HL-60 (cell line): ENCODE results near the gene YTHDF2.

Experiments used
- DNase-seq, 2 experiments: peaks; one replicate each; pipeline ENCODE4 v3.0.0-alpha.2; 2010 to 2020; ENCODE audit warnings: low read depth in 1 of 2, low spot score in 1 of 2
- H3K27ac ChIP-seq: fragments of 250-450 bp; sonication (Bioruptor Pico); replicated peaks from 2 replicates; pipeline ENCODE4 v1.5.1; 2020; ENCODE audit warnings: mild to moderate bottlenecking, moderate library complexity
- H3K27me3 ChIP-seq: fragments of 250-450 bp; sonication (Bioruptor Pico); 2 replicates; pipeline ENCODE4 v1.5.1; 2021; ENCODE audit warnings: mild to moderate bottlenecking, moderate library complexity; ENCODE audit not compliant: insufficient read depth, poor library complexity, severe bottlenecking
- H3K4me3 ChIP-seq: replicated peaks from 2 replicates; pipeline ENCODE4 v1.5.1; 2011; ENCODE audit warnings: mild to moderate bottlenecking, control low read depth, low read length; ENCODE audit not compliant: insufficient read depth
- CTCF ChIP-seq: IDR thresholded peaks from one replicate; pipeline ENCODE4 v1.5.1; 2011; ENCODE audit warnings: low read length, control low read depth, inconsistent platforms; ENCODE audit not compliant: insufficient read depth
- GABPA ChIP-seq: IDR thresholded peaks from 2 replicates; pipeline ENCODE4 v1.6.1; 2012; ENCODE audit warnings: low read depth
- POLR2AphosphoS5 ChIP-seq: IDR thresholded peaks from 2 replicates; pipeline ENCODE4 v1.6.1; 2012; ENCODE audit warnings: low read depth
- REST ChIP-seq: IDR thresholded peaks from 2 replicates; pipeline ENCODE4 v1.6.1; 2012; ENCODE audit warnings: low read depth; ENCODE audit not compliant: insufficient replicate concordance
- SPI1 ChIP-seq: IDR thresholded peaks from 2 replicates; pipeline ENCODE4 v1.6.1; 2012; ENCODE audit warnings: low read depth, mild to moderate bottlenecking, borderline replicate concordance

YTHDF2 gene

GRCh38 chr1:28807046-28807445, 70.3 kb downstream of the YTHDF2 start:
- H3K4me3 ChIP-seq = no peak overlapping the region
- DNase-seq = no peak
- no peak for TF ChIP-seq GABPA
- TF ChIP-seq SPI1 = no peak
- no peak for TF ChIP-seq POLR2AphosphoS5
- TF ChIP-seq CTCF = no peak
- TF ChIP-seq REST = no peak
- no peak overlapping the region for H3K27ac ChIP-seq
- H3K27me3 ChIP-seq = peaks cover 12% of the 10 kb centered on the region

GRCh38 chr1:28807986-28808385, 71.2 kb downstream of the YTHDF2 start:
- Histone ChIP-seq H3K4me3 (no peak overlapping the region), H3K27me3 (peaks cover 18% of the 10 kb centered on the region), H3K27ac (no peak overlapping the region)
- no peak for DNase-seq
- TF ChIP-seq CTCF (no peak), REST (no peak), GABPA (no peak), POLR2AphosphoS5 (no peak), SPI1 (no peak)

- Histone ChIP-seq H3K4me3 (no peak overlapping the region), H3K27me3 (peaks cover 32% of the 10 kb centered on the region), H3K27ac (no peak overlapping the region)
- TF ChIP-seq POLR2AphosphoS5 = no peak
- no peak for TF ChIP-seq CTCF
- TF ChIP-seq SPI1 = no peak
- TF ChIP-seq GABPA = no peak
- no peak for TF ChIP-seq REST
- DNase-seq = no peak
Observed at GRCh38 chr1:28811369-28811765, 74.6 kb downstream of the YTHDF2 start.
